Lung (tissue), 16 donors: Measurements from ENCODE around the gene RDH14. TPM values are rescaled to one million over a fixed set of nuclear protein-coding genes. Genes with fewer than 3 reads are reported as not detected.

ENCODE experiments used
- ATAC-seq: fragments of 200-7000 bp; cut with Tn5 transposase; one replicate; pipeline ENCODE4 v1.9.1; 2020; ENCODE audit warnings: moderate number of reproducible peaks; ENCODE audit not compliant: insufficient read depth, low FRiP score
- DNase-seq, 3 donors: peaks; one replicate each; pipeline ENCODE4 v3.0.0-alpha.2; 2013 to 2017
- H3K27ac ChIP-seq, 2 donors: one replicate each; pipeline ENCODE4 v1.5.1; 2013; ENCODE audit warnings: mild to moderate bottlenecking in 2 of 2, moderate library complexity in 2 of 2, control low read depth in 1 of 2, inconsistent platforms in 1 of 2, low read depth in 1 of 2, low read length in 1 of 2
- H3K27me3 ChIP-seq, 3 donors: one replicate each; pipeline ENCODE4 v1.5.1; 2013; ENCODE audit warnings: low read length in 2 of 3; ENCODE audit not compliant: control insufficient read depth in 3 of 3, insufficient read depth in 3 of 3
- H3K36me3 ChIP-seq, 4 donors: one replicate each; pipeline ENCODE4 v1.5.1; 2013; ENCODE audit warnings: low read length in 4 of 4, mild to moderate bottlenecking in 1 of 4, moderate library complexity in 1 of 4; ENCODE audit not compliant: control insufficient read depth in 4 of 4, insufficient read depth in 4 of 4
- H3K4me1 ChIP-seq, 5 donors: one replicate each; pipeline ENCODE4 v1.5.1; 2013; ENCODE audit warnings: low read length in 5 of 5, mild to moderate bottlenecking in 2 of 5, moderate library complexity in 1 of 5; ENCODE audit not compliant: control insufficient read depth in 5 of 5, insufficient read depth in 5 of 5
- H3K4me3 ChIP-seq: one replicate; pipeline ENCODE4 v1.5.1; 2013; ENCODE audit warnings: mild to moderate bottlenecking, control low read depth, moderate library complexity
- H3K9ac ChIP-seq, 2 donors: one replicate each; pipeline ENCODE4 v1.5.1; 2013; ENCODE audit warnings: low read length in 2 of 2, control low read depth in 1 of 2; ENCODE audit not compliant: insufficient read depth in 1 of 2
- H3K9me3 ChIP-seq, 4 donors: one replicate each; pipeline ENCODE4 v1.5.1; 2013; ENCODE audit warnings: low read length in 3 of 4, mild to moderate bottlenecking in 1 of 4, moderate library complexity in 1 of 4; ENCODE audit not compliant: control insufficient read depth in 4 of 4, insufficient read depth in 3 of 4
- CTCF ChIP-seq: IDR thresholded peaks from 2 replicates; pipeline ENCODE4 v1.5.1; 2012; ENCODE audit warnings: mild to moderate bottlenecking; ENCODE audit errors: control extremely low read depth, extremely low read depth
- WGBS, 2 donors: extraction: QIAGEN DNeasy Blood & Tissue Kit; methylation state at CpG; one replicate each; pipeline ENCODE4 v1.1.7; 2013; 5-methylcytosine and 5-hydroxymethylcytosine counted together
- long read RNA-seq, 5 donors: transcript quantifications; one replicate each; lab custom pipeline, GENCODE V29; 2026
- polyA plus RNA-seq, 2 donors: library from polyadenylated mRNA; stranded (reverse); fragments of 200-250 nt; gene quantifications; one replicate each; pipeline ENCODE4 v1.2.1, GENCODE V29; 2013
- total RNA-seq, 2 donors: library from RNA; depleted of rRNA in 1 of 2; stranded (reverse); fragments of >200 nt in 1 of 2; gene quantifications; one replicate each; pipeline ENCODE4 v1.2.1, GENCODE V29; 2014 to 2021
- donor health status: control.
- donor health status: control.
- donor health status: Bipolar disorder and iron deficiency.
- donor health status: healthy.
- donor health status: DM: yes; HTN: yes; CAD: no.

The RDH14 gene
- total RNA-seq (10 to 100 TPM; 20.8 to 26.9 TPM), polyA plus RNA-seq (10 to 100 TPM; 15.6 to 18.1 TPM)
- long read RNA-seq, donor 1, transcript RDH14-201 (2 exons, 1,587 nt) = major isoform, 25 of 26 reads
- long read RNA-seq, donor 1, partial matches to known transcripts = 0 of 26 reads
- long read RNA-seq, donor 1, other reads (novel, unspliced or antisense) = 0 of 26 reads
- long read RNA-seq, donor 2, transcript RDH14-201 (2 exons, 1,587 nt) = major isoform, 6 of 6 reads
- long read RNA-seq, donor 2, partial matches to known transcripts = 0 of 6 reads
- long read RNA-seq, donor 2, other reads (novel, unspliced or antisense) = 0 of 6 reads
- long read RNA-seq, donor 3, transcript RDH14-201 (2 exons, 1,587 nt) = major isoform, 9 of 9 reads
- long read RNA-seq, donor 3, partial matches to known transcripts = 0 of 9 reads
- long read RNA-seq, donor 3, other reads (novel, unspliced or antisense) = 0 of 9 reads
- long read RNA-seq, donor 4, transcript RDH14-201 (2 exons, 1,587 nt) = major isoform, 16 of 16 reads
- long read RNA-seq, donor 4, partial matches to known transcripts = 0 of 16 reads
- long read RNA-seq, donor 4, other reads (novel, unspliced or antisense) = 0 of 16 reads
- long read RNA-seq, donor 5, transcript RDH14-201 (2 exons, 1,587 nt) = major isoform, 23 of 24 reads
- long read RNA-seq, donor 5, partial matches to known transcripts = 0 of 24 reads
- long read RNA-seq, donor 5, other reads (novel, unspliced or antisense) = 0 of 24 reads

- Histone ChIP-seq H3K27ac (peak within 1 kb of the TSS; percentile 99), H3K27me3 (no peaks in the 10 kb centered on the region), H3K9me3 (no peaks in the 10 kb centered on the region), H3K36me3 (peaks cover 3 to 11% (median 6%) of the 10 kb centered on the region in 4 donors), H3K9ac (peak within 1 kb of the TSS; percentile 84 to 92), H3K4me3 (peak within 1 kb of the TSS; percentile 96), H3K4me1 (peaks cover 0 to 28% (median 12%) of the 10 kb centered on the region in 5 donors)
- ATAC-seq (peak; percentile 96), DNase-seq (peak; percentile 96 to 98 (median 97))
- 0% methylated on average over 71 to 81 of the region's 81 CpGs for WGBS, 2 donors
- no peak for TF ChIP-seq CTCF
Observed at GRCh38 chr2:18560031-18560796, at the start of gene RDH14. Gene RDH14 (minus strand): TSS chr2:18560653. CDS start chr2:18560572, 81 bp downstream.

- H3K9ac ChIP-seq = no peak overlapping the region
Observed at GRCh38 chr2:18610090-18610489, 49.6 kb upstream of the RDH14 start.

GRCh38 chr2:18605115-18605514, 44.7 kb upstream of the RDH14 start:
- H3K4me1 ChIP-seq = peaks cover 0 to 31% (median 11%) of the 10 kb centered on the region in 5 donors
- H3K9ac ChIP-seq = no peak overlapping the region
- ATAC-seq (no peak), DNase-seq (no peak)
- H3K36me3 ChIP-seq = no peaks in the 10 kb centered on the region
- H3K9me3 ChIP-seq = no peaks in the 10 kb centered on the region
- no peaks in the 10 kb centered on the region for H3K27me3 ChIP-seq
- no peak overlapping the region for H3K27ac ChIP-seq
- H3K4me3 ChIP-seq = no peak overlapping the region
- no peak for TF ChIP-seq CTCF

More at GRCh38 chr2:18610090-18610489, 49.6 kb upstream of the RDH14 start:
- no peak for TF ChIP-seq CTCF
- Histone ChIP-seq H3K9me3 (no peaks in the 10 kb centered on the region), H3K36me3 (no peaks in the 10 kb centered on the region), H3K27ac (no peak overlapping the region), H3K4me1 (peaks cover 0 to 10% (median 7%) of the 10 kb centered on the region in 5 donors), H3K4me3 (no peak overlapping the region), H3K27me3 (no peaks in the 10 kb centered on the region)
- no peak for ATAC-seq
- WGBS, 2 donors = 42 to 54% methylated on average over 1 of the region's 1 CpG
- peak in 1 of 3 donors; percentile 61 for DNase-seq
